Large intestine (tissue), 3 donors: ENCODE measurements around the gene C10orf90. TPM values are rescaled to one million over a fixed set of nuclear protein-coding genes. Genes with fewer than 3 reads are reported as not detected.

Experiments used
- DNase-seq, 2 donors: peaks; one replicate each; pipeline versions ENCODE4 v3.0.0 to v3.0.0-alpha.2; 2013
- H3K27ac ChIP-seq: one replicate; pipeline ENCODE4 v1.5.1; 2013; ENCODE audit warnings: low read length
- H3K27me3 ChIP-seq: 2 replicates; pipeline ENCODE4 v1.6.1; 2013; ENCODE audit warnings: low read length; ENCODE audit not compliant: control insufficient read depth, insufficient read depth
- H3K36me3 ChIP-seq: 2 replicates; pipeline ENCODE4 v1.6.1; 2013; ENCODE audit warnings: low read length; ENCODE audit not compliant: control insufficient read depth, insufficient read depth
- H3K4me1 ChIP-seq: one replicate; pipeline ENCODE4 v1.6.1; 2013; ENCODE audit warnings: low read length; ENCODE audit not compliant: control insufficient read depth, insufficient read depth
- H3K4me3 ChIP-seq: one replicate; pipeline ENCODE4 v1.5.1; 2013; ENCODE audit warnings: low read length
- H3K9me3 ChIP-seq: one replicate; pipeline ENCODE4 v1.6.1; 2013; ENCODE audit warnings: mild to moderate bottlenecking, low read depth, low read length, moderate library complexity; ENCODE audit not compliant: control insufficient read depth
- WGBS: methylation state at CpG from one replicate; pipeline ENCODE4 v1.1.5; 2013; ENCODE audit warnings: low lambda C conversion rate; ENCODE audit not compliant: insufficient coverage; 5-methylcytosine and 5-hydroxymethylcytosine counted together
- polyA plus RNA-seq: library from polyadenylated mRNA; unstranded; fragments of 120-200 nt; gene quantifications from one replicate; pipeline ENCODE4 v1.2.1, GENCODE V29; 2013

C10orf90 gene
- polyA plus RNA-seq, 1 donor, result not detected

DNA sequence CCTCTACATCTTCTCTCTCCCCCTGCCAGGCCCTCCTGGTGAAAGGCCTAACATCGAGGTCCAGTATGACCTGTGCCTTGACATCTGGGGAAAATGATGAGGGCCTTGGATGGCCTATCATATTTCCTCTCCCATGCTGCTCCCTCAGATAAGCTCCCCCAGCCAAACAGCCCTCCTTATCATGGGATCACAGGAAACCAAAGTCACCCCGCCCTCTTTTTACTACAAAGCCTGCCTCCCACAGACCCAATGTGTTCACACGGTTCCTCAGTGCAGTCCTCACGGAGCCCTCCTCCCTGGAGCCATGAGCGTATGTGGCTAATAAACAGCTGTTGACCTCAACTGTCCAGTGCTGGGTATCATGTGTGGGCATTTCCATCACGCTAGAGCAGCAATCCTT lies 32.0 kb downstream of the C10orf90 start:
- no peaks in the 10 kb centered on the region for H3K36me3 ChIP-seq
- no peak for DNase-seq
- no peaks in the 10 kb centered on the region for H3K27me3 ChIP-seq
- H3K27ac ChIP-seq, result no peak overlapping the region
- no peaks in the 10 kb centered on the region for H3K9me3 ChIP-seq
- H3K4me3 ChIP-seq, result no peak overlapping the region
- no CpG with 5 or more reads among the region's 6 CpGs for WGBS
- no peaks in the 10 kb centered on the region for H3K4me1 ChIP-seq

DNA sequence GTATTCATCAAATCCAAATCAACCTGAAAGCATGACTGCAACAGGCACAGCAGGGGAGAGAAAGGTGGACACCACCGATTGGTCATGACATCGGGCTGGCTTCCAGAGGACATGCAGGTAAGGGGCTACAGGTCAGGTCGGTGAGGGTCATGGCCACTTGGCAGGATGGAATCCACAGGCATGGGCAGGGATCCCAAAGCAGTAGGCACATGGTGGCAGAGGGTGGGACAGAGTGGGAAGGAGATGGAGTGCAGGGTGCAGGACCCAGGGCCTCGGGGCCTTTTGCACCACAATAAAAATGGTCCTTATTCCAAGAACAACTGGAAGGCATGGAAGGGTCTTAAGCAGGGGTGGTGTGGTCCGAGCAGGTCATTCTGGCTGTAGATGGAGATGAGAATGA lies 33.0 kb downstream of the C10orf90 start:
- H3K27ac ChIP-seq, result no peak overlapping the region
- 100% methylated on average over 2 of the region's 5 CpGs for WGBS
- H3K4me1 ChIP-seq, result no peaks in the 10 kb centered on the region
- H3K27me3 ChIP-seq, result no peaks in the 10 kb centered on the region
- no peak for DNase-seq
- H3K4me3 ChIP-seq, result no peak overlapping the region
- no peaks in the 10 kb centered on the region for H3K9me3 ChIP-seq
- no peaks in the 10 kb centered on the region for H3K36me3 ChIP-seq

DNA sequence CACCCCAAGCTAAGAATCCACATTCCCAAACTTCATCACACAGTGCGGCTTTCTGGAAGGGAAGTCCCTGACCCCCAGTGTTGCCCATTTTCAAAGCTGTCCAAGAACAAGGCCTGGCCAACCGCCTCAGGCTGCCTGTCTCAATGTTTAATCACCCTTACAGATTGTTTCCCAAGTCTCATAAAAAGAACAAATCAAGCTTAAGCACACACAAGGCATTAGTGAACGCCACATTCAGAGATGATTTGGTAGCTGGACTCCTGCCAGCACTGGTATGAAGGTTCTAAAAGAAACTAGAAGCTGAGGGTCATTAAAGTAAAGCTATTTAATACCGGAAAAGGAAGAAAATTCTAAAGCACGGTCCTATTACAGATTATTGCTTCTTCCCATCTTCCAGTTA lies 35.6 kb downstream of the C10orf90 start:
- Histone ChIP-seq H3K36me3 (no peaks in the 10 kb centered on the region), H3K27me3 (peaks cover 3% of the 10 kb centered on the region), H3K9me3 (no peaks in the 10 kb centered on the region), H3K4me3 (no peak overlapping the region), H3K27ac (no peak overlapping the region), H3K4me1 (no peaks in the 10 kb centered on the region)
- DNase-seq, result no peak
- no CpG with 5 or more reads among the region's 5 CpGs for WGBS

DNA sequence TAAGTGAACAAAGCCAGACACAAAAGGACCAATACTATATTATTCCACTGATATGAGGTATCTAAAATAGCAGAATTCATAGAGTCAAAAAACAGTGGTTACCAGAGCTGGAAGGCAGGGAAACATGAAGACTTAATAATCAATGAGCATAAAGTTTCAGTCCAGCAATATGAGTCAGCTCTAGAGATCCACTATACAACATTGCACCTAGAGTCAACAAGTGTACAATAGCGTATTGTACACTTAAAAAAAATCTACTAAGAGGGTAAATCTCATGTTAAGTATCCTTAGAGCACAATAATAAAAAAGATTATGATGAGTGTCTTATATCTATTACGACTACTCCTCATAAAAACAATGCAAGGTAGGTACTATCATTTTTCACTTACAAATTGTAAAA lies 36.1 kb downstream of the C10orf90 start:
- Histone ChIP-seq H3K27me3 (peaks cover 3% of the 10 kb centered on the region), H3K4me1 (no peaks in the 10 kb centered on the region), H3K36me3 (no peaks in the 10 kb centered on the region), H3K4me3 (no peak overlapping the region), H3K9me3 (no peaks in the 10 kb centered on the region), H3K27ac (no peak overlapping the region)
- DNase-seq, result no peak
- 100% methylated on average over 2 of the region's 2 CpGs for WGBS

DNA sequence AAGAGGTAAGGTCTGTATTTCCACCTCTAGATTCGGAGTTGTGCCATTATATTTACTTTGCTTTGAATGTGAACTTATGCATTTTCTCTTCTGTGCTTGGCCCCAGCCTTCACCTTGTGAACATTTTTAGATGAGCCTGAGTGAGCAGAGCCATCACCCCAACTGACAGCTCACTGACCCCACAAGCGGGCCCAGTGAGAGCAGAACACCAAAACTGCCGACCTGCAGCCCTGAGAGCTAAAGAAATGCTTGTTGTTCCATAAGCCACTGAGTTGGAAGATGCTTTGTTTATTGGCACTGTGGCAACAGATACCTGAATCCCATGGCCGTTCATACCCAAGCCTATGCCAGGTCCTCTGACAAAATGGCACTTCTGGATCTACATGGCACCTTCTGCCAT lies 37.8 kb downstream of the C10orf90 start:
- Histone ChIP-seq H3K27ac (no peak overlapping the region), H3K4me3 (no peak overlapping the region), H3K27me3 (peaks cover 3% of the 10 kb centered on the region), H3K36me3 (no peaks in the 10 kb centered on the region), H3K4me1 (no peaks in the 10 kb centered on the region), H3K9me3 (no peaks in the 10 kb centered on the region)
- no CpG with 5 or more reads among the region's 4 CpGs for WGBS
- no peak for DNase-seq

DNA sequence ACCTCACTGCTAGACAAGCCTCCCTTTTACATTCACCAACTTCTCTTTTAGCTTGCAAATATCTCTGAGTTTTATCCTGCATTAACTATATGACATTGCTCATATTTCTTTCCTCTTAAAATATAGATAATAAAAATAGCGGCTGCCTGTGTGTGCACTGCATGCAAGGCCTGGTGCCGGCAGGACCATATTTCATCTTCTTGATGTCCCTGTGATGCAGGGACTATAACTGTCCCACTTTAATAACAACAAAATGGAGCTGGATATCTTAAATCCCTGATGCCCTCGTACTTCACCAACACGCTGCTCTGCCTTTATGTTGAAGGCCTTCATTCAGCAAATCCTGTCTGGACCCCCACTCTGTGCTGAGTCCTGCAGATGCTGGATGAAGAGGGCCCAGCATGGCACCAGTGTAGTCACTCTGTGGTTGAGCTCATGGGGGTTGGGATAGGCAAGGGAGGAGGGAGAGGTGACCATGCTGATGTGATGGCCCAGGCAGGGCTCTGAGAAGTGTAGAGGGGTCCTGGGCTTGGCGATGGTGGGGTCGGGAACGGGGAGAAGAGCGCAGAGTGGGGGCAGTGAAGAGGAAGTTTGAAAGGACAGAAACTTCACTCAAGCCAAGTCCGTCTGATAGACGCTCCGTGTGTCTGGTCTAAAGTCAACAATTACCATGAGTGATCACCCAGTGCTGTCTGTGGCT lies 40.4 kb downstream of the C10orf90 start:
- Histone ChIP-seq H3K9me3 (no peaks in the 10 kb centered on the region), H3K4me3 (no peak overlapping the region), H3K27ac (no peak overlapping the region), H3K4me1 (no peaks in the 10 kb centered on the region), H3K27me3 (peaks cover 3% of the 10 kb centered on the region), H3K36me3 (no peaks in the 10 kb centered on the region)
- no peak for DNase-seq
- no CpG with 5 or more reads among the region's 11 CpGs for WGBS

DNA sequence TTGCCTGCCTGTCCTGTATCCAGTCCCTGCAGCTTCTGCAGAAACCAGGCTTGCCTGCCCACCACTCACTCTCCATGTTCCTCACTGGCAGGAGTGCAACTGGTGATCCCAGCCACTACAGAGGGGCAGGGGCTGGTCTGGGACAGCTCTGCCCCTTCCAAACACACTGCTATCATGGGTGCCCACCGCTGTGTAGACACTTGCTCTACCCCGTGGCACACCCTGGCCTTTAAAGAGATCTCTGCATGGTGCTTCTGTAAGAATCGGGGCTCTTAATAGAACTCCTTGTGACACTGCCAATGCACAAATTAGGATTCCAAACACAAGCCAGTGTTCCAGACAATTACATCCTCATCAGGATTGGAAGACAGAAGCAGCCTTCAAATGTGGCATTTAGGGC lies 41.7 kb downstream of the C10orf90 start:
- Histone ChIP-seq H3K36me3 (no peaks in the 10 kb centered on the region), H3K27me3 (peaks cover 3% of the 10 kb centered on the region), H3K4me3 (no peak overlapping the region), H3K4me1 (no peaks in the 10 kb centered on the region), H3K9me3 (no peaks in the 10 kb centered on the region), H3K27ac (no peak overlapping the region)
- DNase-seq, result no peak
- WGBS, result no CpG with 5 or more reads among the region's 3 CpGs

DNA sequence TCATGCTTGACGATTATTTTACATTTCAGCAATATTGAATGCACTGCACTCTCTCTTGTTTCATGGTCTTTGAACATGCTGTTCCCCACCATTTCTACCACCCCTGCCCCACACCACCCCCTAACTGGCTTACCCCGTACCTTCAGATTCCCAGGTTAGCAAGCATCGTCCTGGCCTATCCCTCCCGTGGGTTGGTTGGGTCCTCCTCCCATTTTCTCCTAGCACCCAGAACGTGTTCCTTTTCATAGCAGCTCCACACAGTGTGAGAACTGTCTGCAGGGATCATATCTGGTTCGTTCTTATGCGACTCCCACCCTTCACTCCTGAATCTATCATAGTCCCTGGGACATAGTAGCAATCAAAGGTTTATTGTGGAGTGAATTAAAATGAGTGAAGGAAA lies 48.6 kb downstream of the C10orf90 start:
- Histone ChIP-seq H3K4me3 (no peak overlapping the region), H3K36me3 (no peaks in the 10 kb centered on the region), H3K27ac (no peak overlapping the region), H3K4me1 (no peaks in the 10 kb centered on the region), H3K27me3 (no peaks in the 10 kb centered on the region), H3K9me3 (no peaks in the 10 kb centered on the region)
- no peak for DNase-seq
- WGBS, result no CpG with 5 or more reads among the region's 7 CpGs

DNA sequence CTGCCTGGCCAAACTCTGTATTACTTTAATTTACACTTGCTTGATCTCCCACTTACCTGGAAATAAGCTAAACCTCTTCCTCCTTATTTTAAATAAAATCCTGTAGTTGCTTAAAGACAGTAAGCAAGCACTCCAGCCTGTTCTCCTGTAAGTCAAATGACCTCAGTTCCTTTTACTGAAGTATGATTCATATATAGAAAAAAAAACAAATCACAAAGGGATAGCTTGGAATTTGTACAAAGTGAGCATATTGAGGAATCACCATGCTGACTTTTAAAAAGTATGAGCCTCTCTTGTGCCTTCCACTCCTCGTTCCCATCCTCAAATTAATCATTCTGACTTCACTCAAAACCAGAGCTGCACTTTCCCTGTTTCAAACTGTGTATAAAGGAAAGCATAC lies 52.0 kb downstream of the C10orf90 start:
- H3K27ac ChIP-seq, result no peak overlapping the region
- no peaks in the 10 kb centered on the region for H3K4me1 ChIP-seq
- no peaks in the 10 kb centered on the region for H3K36me3 ChIP-seq
- no peak overlapping the region for H3K4me3 ChIP-seq
- DNase-seq, result no peak
- 83% methylated on average over 1 of the region's 1 CpG for WGBS
- H3K9me3 ChIP-seq, result no peaks in the 10 kb centered on the region
- H3K27me3 ChIP-seq, result no peaks in the 10 kb centered on the region

DNA sequence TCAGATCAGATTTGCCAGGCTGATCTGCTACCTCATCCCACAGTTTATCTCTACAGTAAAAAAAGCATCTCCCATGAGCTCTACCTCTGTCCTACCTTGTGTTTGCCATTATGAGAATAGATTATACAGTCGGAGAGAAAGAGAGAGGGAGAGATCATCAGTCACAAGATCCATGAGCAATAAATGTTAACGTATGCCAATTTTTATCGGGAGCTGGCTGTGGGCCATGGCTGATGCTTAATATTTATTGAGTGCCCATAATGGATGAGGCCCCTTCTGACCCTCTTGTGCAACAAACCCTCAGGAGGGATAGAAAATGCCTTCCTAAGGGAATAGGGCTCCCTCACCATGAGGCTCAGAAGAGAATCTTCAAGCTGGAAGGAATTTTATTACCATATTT lies 52.8 kb downstream of the C10orf90 start:
- Histone ChIP-seq H3K9me3 (no peaks in the 10 kb centered on the region), H3K4me1 (no peaks in the 10 kb centered on the region), H3K27me3 (no peaks in the 10 kb centered on the region), H3K4me3 (no peak overlapping the region), H3K27ac (no peak overlapping the region), H3K36me3 (no peaks in the 10 kb centered on the region)
- WGBS, result 100% methylated on average over 1 of the region's 3 CpGs
- no peak for DNase-seq

DNA sequence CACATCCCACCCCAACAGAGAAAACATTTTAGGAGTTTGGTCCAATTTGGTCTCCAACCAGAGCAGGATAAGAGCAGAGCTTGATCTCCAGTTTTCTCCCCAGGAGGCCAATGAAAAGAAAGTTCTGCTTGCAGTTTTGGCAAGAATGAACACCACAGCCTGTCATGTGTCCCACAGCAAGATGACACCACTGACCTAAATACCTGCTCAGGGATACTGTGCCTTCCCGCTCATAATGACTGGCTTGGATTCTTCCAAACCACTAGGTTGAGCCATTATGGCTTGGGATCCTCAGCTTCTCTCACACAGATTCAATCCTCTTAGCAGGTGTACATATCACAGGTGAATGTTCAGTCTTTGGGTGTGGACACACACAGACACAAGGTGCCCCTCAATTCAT lies 53.3 kb downstream of the C10orf90 start:
- no CpG with 5 or more reads among the region's 1 CpG for WGBS

More for the DNA sequence above, 53.3 kb downstream of the C10orf90 start:
- Histone ChIP-seq H3K9me3 (no peaks in the 10 kb centered on the region), H3K4me3 (no peak overlapping the region), H3K27me3 (no peaks in the 10 kb centered on the region), H3K4me1 (no peaks in the 10 kb centered on the region), H3K36me3 (no peaks in the 10 kb centered on the region), H3K27ac (no peak overlapping the region)
- DNase-seq, result no peak
